SKM-1 treated with dmso at 0.1 percent for 144 hours (cell line): ENCODE results near the gene TLCD5.

Experiments
- DNase-seq: peaks from one replicate; lab custom pipeline; 2025; ENCODE audit not compliant: unreplicated experiment; lab: John Stamatoyannopoulos, UW

TLCD5 gene

DNA sequence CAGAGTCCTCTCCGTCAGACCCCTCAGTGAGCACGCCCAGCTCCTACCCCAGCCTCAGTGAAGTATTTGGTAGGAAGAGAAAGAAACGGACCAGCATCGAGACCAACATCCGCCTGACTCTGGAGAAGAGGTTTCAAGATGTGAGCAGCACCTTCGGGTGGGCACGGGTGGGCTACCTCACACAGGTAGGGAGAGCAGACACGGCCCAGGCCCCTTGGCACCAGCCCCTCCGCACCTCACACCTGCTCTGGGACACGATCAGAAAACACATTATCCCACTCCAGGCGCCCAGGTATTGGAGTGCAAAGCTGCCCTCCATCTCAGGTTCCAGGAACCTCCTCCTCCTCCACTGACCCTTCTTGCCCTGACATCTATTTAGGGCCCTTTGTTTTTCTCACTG, 17.6 kb upstream of the TLCD5 start:
- DNase-seq = no peak

DNA sequence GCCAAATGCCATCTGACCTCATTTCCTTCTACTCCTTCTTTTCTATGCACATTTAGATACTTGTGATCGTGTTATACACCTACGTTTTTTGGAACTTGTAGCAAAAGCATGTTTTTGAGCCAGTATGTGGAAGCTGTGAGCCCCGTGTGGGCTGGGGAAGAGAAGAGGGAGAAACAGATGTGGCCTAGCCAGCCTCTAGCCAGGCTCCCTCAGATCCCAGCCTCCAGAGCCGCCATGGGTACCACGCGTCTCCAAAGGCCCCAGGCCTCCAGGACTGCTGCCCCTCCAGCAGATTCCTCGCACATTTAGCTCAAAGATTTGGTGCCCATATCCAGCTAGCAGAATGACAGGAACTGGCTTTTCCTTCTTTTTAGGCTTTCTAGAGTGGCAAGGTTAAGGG, 17.0 kb upstream of the TLCD5 start:
- DNase-seq = no peak

DNA sequence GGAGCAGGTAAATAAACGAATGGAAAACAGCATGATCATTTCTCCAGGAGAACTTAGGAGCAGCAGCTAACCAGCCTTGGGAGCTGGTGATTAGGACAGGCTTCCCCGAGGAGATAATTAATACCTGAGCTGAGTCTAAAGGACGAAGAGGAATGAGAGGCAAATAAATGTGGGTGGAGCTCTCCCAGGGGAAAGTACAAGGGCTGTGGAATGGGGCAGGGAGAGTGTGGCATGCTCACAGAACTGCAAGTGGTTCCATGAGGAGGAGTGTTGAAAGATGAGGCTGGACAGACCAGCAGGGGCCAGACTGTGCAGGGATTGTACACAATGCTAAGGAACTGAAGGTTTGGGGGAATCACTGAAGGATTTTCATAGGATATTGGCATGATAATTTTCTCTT, 14.2 kb upstream of the TLCD5 start:
- DNase-seq = no peak

DNA sequence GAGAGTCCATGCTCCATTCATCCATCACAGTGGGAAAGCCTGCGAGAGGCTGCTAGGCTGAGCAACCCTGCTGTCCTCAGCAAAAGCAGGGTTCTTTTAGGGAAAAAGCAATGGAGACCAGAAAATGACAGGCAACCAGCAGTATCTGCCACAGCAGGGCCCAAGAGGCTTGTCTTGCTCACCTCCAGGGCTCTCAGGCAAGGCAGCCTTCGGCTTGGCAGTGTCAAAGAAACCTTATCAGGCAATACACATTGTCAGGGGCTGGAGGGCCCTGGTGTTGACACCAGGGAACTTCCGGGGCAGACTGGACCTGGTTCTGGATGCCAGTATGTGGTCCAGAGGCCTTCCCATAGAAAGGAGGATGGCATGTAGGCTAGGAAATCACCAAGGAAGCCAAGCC, 10.2 kb upstream of the TLCD5 start:
- no peak for DNase-seq

DNA sequence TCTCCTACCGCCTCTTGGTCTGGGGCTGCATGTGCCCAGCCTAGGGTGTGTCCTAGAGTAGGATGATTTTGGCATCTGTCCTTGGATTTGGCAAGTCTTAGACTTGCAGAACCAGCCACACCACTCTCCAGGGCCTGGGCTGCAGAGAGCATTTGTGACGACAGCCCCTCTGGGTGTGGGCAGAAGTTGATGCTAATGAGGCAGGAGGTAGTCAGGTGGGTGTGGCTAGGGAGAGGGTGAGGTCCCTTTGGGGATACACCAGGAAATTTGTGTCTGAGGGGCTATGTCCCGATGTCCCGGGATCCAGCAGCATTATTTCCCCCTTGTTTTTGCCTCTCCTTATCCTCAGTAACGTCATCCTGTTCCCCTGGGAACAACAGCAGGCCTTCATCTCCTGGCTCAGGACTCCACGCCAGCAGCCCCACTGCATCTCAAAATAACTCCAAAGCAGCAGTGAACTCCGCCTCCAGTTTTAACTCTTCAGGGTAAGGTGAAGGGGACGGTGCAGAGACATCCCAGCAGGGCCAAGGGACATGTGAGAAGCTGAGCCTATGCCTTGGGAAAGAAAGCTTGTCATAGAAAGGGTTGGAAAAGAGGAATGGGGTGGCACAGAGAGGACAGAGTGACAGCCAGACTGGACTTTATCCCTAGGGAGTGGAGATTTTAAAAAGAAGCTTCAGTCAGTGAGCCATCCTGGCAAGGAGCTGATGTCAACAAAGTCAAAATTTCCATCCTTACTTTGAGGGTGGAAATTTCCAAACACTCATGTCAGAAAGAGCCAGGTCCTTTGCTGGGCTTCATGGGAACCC, 8.0 kb upstream of the TLCD5 start:
- no peak for DNase-seq

DNA sequence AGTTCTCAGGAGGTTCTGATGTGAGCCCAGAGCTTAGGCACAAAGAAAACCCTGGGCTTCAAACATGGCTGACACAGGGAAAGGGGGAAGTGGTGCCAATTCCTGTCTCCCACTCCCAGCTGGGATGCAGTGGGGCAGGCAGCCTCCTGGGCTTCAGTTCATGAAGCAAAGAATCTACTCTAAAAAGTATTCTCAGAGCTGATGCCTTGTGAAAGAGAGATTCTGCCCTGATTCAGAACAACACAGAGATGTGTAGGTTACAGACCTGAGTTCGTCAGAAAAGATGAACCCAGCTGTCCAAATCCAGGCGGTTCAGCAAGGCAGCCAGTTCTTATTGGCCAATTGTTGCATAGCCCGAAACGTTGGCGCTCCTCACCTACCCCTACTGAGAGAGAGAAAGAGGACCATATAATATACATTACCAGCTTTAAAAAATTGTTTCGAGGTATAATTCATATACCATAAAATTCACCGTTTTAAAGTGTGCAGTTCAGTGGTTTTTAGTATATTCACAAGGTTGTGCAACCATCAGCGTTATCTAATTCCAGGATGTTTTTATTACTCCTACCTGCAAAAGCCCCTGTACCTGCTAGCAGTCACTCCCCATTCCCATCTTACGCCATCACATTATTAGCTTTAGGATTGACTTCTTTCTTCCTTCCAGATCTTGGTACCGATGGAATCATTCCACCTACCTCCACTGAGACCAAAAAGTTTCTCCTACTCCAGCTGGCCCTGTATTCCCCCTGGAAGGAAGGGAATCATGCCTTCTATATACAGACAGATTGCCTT, 7.2 kb upstream of the TLCD5 start:
- no peak for DNase-seq

DNA sequence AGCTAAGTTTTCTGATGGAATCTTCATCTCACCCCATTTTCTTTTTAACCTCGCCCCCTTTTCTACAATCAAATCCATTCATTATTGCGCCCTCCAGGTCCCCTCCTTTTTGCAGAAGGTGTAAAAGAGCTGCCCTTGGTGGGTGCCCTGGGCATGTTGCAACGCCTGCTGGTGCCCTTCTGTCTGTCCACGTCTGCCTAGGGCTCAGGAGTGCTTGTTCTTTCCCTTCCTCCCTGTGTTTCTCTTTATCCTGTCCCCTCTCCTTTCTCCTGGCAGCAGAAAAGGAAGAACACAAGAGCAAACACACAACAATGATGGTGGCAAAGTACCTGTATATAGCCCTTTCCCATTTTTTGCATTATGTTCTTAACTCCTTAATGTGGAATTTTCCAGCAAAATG, 6.2 kb upstream of the TLCD5 start:
- no peak for DNase-seq

DNA sequence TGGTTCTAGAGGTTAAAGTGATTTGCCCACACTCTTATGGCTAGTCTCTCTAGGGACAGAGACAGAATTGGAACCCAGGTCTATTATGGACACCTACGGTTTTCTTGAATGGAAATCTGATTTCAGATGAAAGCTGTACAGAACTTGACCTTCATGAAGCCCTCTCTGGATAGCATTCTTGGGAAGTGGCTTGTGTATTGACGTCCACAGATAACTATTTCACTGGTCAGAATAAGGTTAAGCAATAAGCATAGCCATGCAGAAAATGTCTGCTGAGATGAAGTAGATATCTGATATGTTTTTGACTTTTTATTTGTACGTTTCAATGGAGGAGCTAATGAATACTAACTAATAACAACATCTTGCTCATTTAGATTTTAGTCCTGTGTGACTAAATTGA, 1.1 kb downstream of the TLCD5 start:
- no peak for DNase-seq

DNA sequence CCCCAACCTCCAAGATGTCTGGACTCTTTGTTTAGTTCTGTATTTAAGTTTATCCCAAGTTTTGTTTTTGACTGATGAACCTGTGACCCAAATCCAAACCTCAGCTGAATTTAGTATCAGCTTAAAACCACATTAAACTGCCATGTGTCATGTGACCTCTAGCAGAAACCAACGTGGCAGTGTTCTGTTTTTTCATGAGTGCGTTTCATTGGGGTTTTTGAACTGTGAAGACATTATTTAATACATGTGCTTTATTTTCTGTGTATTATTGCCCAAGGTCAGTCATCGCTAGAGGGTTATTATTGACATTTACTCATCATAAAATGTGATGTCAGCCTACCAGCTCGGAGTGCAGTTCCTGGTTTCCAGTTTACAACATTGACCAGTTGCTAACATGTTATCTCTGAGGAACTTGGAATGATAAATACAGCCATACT, 1.8 kb downstream of the TLCD5 start:
- DNase-seq = no peak

DNA sequence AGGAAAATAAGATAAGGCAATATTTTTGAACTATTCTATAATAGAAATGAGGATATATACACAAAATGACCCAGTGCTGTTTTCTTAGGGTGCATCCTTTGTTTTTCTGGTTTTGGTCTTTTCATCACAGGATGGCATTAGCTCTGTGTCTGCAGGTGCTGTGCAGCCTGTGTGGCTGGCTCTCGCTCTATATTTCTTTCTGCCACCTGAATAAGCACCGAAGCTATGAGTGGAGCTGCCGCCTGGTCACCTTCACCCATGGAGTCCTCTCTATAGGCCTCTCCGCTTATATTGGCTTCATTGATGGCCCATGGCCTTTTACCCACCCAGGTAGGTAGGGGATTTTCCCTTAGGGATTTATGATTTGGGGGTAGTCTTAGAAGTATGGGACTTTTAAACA, 2.2 kb downstream of the TLCD5 start:
- DNase-seq = no peak

DNA sequence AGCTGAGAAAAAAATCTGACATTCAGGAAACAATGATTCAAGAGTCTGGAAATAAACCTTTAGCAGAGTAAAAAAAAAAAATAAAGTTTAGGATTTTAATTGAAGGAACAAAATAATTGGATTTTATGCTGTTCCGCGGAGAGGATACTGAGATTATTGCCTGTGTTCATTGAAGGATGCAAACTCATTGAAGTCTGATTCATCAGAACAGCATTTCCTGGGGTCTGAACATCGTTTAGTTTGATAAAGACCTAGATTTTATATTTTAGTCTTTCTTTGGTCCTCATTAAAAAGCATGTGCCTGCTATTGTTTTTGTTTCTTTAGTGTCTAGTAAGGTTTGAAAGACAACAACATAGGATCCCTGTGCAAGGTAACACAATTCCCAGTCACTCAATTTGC, 4.5 kb downstream of the TLCD5 start:
- DNase-seq = no peak

DNA sequence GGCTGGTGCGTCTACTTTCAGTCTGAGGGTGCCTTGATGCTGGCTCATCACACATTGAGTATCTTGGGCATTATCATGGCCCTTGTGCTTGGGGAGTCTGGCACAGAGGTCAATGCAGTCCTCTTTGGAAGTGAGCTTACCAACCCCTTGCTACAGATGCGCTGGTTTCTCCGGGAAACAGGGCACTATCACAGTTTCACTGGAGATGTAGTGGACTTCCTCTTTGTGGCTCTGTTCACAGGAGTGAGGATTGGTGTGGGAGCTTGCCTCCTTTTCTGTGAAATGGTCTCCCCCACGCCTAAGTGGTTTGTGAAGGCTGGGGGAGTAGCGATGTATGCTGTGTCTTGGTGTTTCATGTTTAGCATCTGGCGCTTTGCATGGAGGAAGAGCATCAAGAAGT, 4.9 kb downstream of the TLCD5 start:
- no peak for DNase-seq

DNA sequence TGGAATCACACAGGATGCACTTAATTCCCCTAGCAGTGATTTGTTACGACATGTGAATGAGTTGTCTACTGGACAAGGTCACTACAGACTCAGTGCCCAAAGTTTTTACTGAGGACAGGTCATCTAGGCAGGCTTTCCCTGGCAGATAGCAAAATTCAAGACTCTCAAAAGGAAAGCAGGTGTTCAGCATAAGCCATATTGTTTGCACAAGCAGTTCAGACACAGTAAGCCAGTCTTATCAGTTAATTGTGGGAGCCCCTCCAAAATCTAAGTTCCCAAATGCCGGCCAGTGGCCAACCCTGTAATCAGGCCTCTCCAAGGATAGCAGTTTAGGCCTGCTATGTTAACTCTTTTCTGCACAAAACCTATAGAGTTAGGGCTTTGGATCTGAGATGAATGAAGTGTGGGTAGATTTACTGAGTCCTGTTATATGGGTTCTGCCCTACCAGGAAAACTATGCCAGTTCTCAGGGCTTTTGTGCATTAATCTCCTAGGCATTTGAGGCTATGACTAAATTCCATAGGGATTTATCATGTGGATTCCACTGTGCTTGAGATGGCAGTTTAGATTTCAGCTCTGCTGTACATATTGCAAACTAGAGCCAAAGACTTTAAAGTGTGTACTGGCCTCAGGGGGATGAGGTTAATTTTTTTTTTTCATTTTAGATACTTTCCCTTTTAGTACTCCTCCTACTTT, 6.3 kb downstream of the TLCD5 start:
- no peak for DNase-seq

DNA sequence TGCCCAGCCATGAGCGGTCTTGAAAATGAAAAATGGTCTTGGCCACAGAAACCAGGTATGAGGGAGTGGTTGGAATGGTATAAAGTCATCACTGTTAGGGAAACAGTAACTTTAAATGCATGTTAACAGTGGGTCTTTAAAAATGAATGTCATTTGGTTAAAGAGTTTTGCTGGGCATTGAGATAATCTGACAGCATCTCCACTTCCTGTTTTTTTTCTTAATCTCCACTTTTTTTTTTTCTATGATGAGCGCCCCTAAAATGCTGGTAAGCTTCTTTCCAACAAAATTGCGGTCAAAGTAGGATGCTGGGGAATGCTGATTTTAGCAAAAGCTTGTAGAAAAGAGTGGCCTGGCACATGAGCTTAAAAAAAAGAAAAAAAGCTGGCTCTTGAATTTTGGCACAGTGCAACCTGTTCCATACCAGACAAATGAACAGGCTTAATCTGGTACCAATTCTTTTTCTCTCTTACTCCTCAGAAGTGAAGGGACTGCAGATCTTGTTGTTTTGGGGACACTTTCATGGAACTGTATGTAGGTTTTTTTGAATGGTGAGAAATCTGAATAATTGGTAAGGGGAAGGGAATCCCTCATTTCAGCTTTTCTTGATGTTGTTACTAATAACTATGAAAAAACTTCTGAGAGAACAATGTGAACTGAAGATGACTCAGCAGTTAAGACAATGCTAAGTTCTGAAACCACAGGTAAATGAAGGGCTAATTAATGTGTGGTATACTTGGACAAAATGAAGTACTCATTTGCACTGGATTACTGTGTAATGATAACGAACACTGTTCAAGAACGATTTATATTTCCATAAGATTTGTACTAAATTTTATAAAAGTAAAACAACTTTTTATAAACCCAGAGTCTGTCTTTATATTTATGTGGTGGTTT, 8.0 kb downstream of the TLCD5 start:
- DNase-seq = no peak

DNA sequence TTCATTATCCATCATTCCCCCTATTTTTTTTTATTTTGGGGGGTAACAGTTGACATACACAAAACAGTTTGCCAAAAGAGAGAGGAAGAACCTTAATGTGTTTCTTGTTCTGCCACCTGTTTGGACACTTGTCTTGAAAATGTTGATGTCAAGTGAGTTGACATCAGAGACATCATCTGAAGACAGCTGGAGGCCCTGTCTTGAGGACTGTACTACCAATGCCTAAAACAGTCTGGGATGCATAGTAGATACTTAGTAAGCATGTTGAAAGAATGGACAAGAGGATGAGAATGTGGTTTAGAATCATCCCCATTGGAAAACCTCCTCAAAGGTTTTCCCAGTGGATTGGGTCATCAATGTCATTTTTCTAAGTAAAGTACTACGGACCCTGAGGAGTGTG, 8.7 kb downstream of the TLCD5 start:
- DNase-seq = no peak

DNA sequence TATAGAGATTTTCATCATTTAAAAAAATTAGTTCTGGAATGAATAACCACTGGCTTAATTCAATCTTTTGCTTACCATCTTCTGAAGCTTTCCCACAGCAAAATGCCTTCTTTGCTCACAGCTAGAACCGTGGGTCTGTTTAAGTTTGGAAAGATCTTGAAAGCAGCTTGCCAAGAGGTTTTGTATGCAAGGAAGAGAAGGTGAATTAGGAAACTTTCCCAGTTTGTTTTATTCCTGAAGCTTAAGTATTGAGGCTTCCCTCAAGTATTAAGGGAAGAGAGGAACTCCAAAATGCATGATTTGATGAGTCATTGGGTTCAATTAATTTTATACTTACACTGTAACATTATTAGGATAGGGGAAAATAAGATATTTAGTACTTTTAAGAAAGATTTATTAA, 9.2 kb downstream of the TLCD5 start:
- no peak for DNase-seq

DNA sequence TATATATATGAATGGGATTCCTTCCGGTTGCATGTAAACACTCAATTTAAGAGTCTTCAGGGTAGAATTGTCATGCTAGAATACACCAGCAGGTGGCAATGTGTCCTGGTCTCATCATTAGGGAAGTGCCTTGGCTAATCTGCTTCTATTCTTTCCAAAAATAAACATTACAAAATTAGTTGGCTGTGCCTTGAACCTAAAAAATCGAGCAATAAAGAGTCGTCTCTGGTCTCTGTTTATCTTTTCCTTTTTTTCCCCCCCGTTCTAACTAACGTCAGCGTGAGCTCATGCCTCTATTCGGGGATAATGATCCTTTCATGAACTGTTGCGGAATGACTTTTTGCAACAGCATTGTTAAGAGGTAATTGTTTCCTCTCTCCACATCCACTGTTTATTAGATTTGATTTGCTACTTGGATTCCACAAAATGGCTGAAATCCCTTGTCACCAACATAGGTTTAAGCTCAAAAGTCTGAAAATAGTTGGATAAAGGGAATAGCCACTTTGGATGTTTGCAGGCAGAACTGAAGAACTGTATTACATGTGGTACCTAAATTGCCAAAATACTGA, 9.9 kb downstream of the TLCD5 start:
- peak; percentile 76 for DNase-seq

DNA sequence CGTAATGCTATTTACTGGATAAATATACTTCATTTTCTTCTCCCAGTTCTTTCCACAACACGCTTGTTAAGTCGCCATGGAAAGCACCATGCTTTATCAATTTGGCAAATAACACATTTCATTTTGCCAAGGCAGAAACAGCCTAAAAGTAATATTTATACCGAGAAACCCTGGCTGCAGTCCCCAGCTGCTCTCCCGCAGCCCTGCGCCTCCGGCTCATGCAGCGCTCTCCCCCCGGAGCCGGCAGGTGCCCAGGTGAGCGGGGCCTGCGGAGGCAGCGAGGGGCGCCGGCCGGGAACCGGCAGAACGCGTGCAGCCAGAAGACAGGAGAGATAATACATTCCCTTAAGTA, 10.4 kb downstream of the TLCD5 start:
- no peak for DNase-seq

DNA sequence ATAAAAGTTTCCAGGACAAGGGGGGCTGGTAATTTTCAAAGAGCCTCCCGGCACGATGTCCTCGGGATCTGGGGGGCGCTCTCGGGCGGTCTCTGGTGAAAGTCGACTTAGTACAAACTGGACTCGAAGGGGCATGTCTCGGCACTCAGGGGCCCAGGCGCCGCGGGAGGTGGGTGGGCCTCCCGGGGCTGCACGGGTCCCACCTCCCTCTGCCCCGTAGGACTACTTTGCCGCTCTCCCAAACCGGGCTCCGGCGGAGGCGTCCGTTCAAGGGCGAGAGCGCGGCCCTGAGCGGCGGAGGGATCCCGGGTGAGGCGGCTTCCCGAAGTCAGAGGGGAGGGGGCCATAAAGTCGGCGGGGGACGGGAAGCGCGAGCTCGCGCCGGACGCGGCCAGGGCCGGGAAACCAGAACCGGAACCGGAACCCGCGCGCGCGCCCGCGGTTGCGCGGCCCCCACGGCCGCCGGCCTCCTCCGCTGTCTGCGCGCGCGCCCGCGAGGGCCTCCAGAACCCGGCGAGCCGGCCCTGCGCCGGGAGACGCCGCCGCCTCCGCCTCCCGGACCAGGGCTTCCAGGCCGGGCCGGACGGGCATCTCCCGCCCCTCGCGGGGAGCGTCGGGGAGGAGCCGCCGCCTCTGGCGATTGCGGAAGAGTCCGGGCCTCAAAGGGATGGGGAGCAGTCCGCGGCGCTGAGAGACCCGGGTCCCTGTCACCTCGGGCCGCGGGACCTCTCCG, 11.0 kb downstream of the TLCD5 start, which contains the start of gene ARHGEF12:
ARHGEF12 (plus strand) TSS at position 506 of the 733 bp plus-strand sequence. CDS start 831 bp downstream, outside the sequence.
- peak; percentile 54 for DNase-seq
